ENCODE measurements around the gene OR10G7. TPM values are rescaled to one million over a fixed set of nuclear protein-coding genes. Genes with fewer than 3 reads are reported as not detected.

Gene OR10G7
- polyA plus RNA-seq, 1 donor (not counting 4 experiments of a cell fraction or from before 2014, with no cell fraction given): not detected

DNA sequence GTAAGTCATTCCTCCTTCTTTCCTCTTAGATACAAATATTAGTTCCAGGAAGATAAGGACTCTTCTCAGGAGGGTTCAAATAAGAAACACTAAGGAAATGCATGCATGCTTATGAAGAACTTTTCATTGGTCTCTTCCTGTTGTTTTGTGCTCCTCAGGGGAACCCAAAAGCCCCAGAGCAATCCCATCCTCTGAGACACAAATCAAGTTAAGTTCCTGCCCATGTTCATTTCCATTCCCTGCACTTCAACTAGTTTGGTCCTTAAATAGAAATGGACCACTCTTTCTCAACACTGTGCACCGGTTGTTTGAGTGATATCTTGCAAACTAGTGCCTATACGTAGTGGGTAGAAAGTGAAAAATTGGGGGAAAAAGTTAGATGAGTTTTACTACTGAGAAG, 28.4 kb downstream of the OR10G7 start, which contains the start of gene OR10G4:
Gene OR10G4, plus strand, starts transcription at position 301 of the 400 bp plus-strand sequence. CDS start 2,578 bp downstream, outside the sequence.
- Histone ChIP-seq H3K27me3 (ENCODE audit: control insufficient read depth, extremely low read depth, insufficient read depth, low read length) (no peaks in the 10 kb centered on the region), H3K4me2 (ENCODE audit: control insufficient read depth, extremely low read depth, insufficient read depth, low read depth, low read length) (no peak within 1 kb of the TSS), H4K20me1 (ENCODE audit: control insufficient read depth, extremely low read depth, insufficient read depth, low read length) (no peaks in the 10 kb centered on the region), H3K79me2 (ENCODE audit: control insufficient read depth, insufficient read depth, low read length) (no peaks in the 10 kb centered on the region), H3K4me1 (ENCODE audit: control insufficient read depth, extremely low read depth, insufficient read depth, low read length) (no peaks in the 10 kb centered on the region), H2AFZ (ENCODE audit: control insufficient read depth, low read length) (no peak within 1 kb of the TSS), H3K9me3 (ENCODE audit: control insufficient read depth, low read depth, low read length) (no peaks in the 10 kb centered on the region), H3K36me3 (ENCODE audit: control insufficient read depth in 2 of 2, extremely low read depth in 1 of 2, insufficient read depth in 2 of 2, low read length in 2 of 2) (no peaks in the 10 kb centered on the region), H3K9ac (ENCODE audit: control insufficient read depth, extremely low read depth, insufficient read depth, low read length) (no peak within 1 kb of the TSS), H3K4me3 (ENCODE audit: control insufficient read depth in 2 of 3, extremely low read depth in 1 of 3, insufficient read depth in 2 of 3, low read depth in 1 of 3, low read length in 3 of 3) (no peak within 1 kb of the TSS), H3K9me1 (ENCODE audit: control insufficient read depth, extremely low read depth, insufficient read depth, low read length) (no peaks in the 10 kb centered on the region), H3K27ac (ENCODE audit: control insufficient read depth, insufficient read depth, low read length) (no peak within 1 kb of the TSS)
- dilution Hi-C loops (cut with MboI; ENCODE audit: extremely low pct_ligation_motif_present, low sequenced_read_pairs): no loop called here
- TF ChIP-seq CTCF (optimal IDR thresholded peaks at IDR 0.05 in 1 of 3, IDR thresholded peaks at IDR 0.05 in 1 of 3, conservative IDR thresholded peaks at IDR 0.05 in 1 of 3; ENCODE audit: extremely low read depth in 1 of 3, insufficient read depth in 2 of 3, low read length in 3 of 3) (no peak), EZH2 (IDR thresholded peaks at IDR 0.05; ENCODE audit: low read length) (no peak)
- FAIRE-seq (no peak), DNase-seq (ENCODE audit: low read depth, low spot score) (no peak)

GRCh38 chr11:123995119-123995518, 46.0 kb downstream of the OR10G7 start, which contains the start of gene OR10G6:
TSS of gene OR10G6 (minus strand) at chr11:123995161. CDS start at chr11:123995161, 0 bp downstream.
- Histone ChIP-seq H3K27me3 (ENCODE audit: control insufficient read depth, extremely low read depth, insufficient read depth, low read length) (no peaks in the 10 kb centered on the region), H3K9me1 (ENCODE audit: control insufficient read depth, extremely low read depth, insufficient read depth, low read length) (no peaks in the 10 kb centered on the region), H3K4me3 (ENCODE audit: control insufficient read depth in 2 of 3, extremely low read depth in 1 of 3, insufficient read depth in 2 of 3, low read depth in 1 of 3, low read length in 3 of 3) (no peak within 1 kb of the TSS), H3K9ac (ENCODE audit: control insufficient read depth, extremely low read depth, insufficient read depth, low read length) (no peak within 1 kb of the TSS), H3K4me2 (ENCODE audit: control insufficient read depth, extremely low read depth, insufficient read depth, low read depth, low read length) (no peak within 1 kb of the TSS), H4K20me1 (ENCODE audit: control insufficient read depth, extremely low read depth, insufficient read depth, low read length) (no peaks in the 10 kb centered on the region), H3K27ac (ENCODE audit: control insufficient read depth, insufficient read depth, low read length) (no peak within 1 kb of the TSS), H3K36me3 (ENCODE audit: control insufficient read depth in 2 of 2, extremely low read depth in 1 of 2, insufficient read depth in 2 of 2, low read length in 2 of 2) (no peaks in the 10 kb centered on the region), H3K4me1 (ENCODE audit: control insufficient read depth, extremely low read depth, insufficient read depth, low read length) (no peaks in the 10 kb centered on the region), H2AFZ (ENCODE audit: control insufficient read depth, low read length) (no peak within 1 kb of the TSS), H3K9me3 (ENCODE audit: control insufficient read depth, low read depth, low read length) (no peaks in the 10 kb centered on the region), H3K79me2 (ENCODE audit: control insufficient read depth, insufficient read depth, low read length) (no peaks in the 10 kb centered on the region)
- dilution Hi-C loops (cut with MboI; ENCODE audit: extremely low pct_ligation_motif_present, low sequenced_read_pairs): no loop called here
- no peak for FAIRE-seq
- DNase-seq (ENCODE audit: low read depth, low spot score): no peak
- TF ChIP-seq EZH2 (IDR thresholded peaks at IDR 0.05; ENCODE audit: low read length) (no peak), CTCF (optimal IDR thresholded peaks at IDR 0.05 in 1 of 3, IDR thresholded peaks at IDR 0.05 in 1 of 3, conservative IDR thresholded peaks at IDR 0.05 in 1 of 3; ENCODE audit: extremely low read depth in 1 of 3, insufficient read depth in 2 of 3, low read length in 3 of 3) (no peak)

Other genes with a start within 250 kb of the OR10G7 start
- not detected in 3 replicates for gene OR6M1, start 235.0 kb downstream of the OR10G7 start, polyA plus RNA-seq
- gene TMEM225, start 155.7 kb downstream of the OR10G7 start, polyA plus RNA-seq: not detected in 3 replicates
- not detected in 3 replicates for gene OR8D4, start 139.2 kb downstream of the OR10G7 start, polyA plus RNA-seq
- gene OR4D5, start 101.7 kb downstream of the OR10G7 start, polyA plus RNA-seq: not detected in 3 replicates
- gene OR6T1, start 97.5 kb downstream of the OR10G7 start, polyA plus RNA-seq: not detected in 3 replicates
- gene OR10S1, start 63.5 kb downstream of the OR10G7 start, polyA plus RNA-seq: not detected in 3 replicates
- not detected in 3 replicates for gene OR10G6, start 46.2 kb downstream of the OR10G7 start, polyA plus RNA-seq
- gene OR10G4, start 28.3 kb downstream of the OR10G7 start, polyA plus RNA-seq: not detected in 3 replicates
- not detected in 3 replicates for gene OR10G9, start 18.3 kb downstream of the OR10G7 start, polyA plus RNA-seq
- gene OR10G8, start 14.5 kb downstream of the OR10G7 start, polyA plus RNA-seq: not detected in 3 replicates
- gene VWA5A, start 74.1 kb upstream of the OR10G7 start, polyA plus RNA-seq: 29.7 to 39.5 TPM (median 36.4 TPM) in 3 replicates
- not detected in 3 replicates for gene OR10D3, start 142.0 kb upstream of the OR10G7 start, polyA plus RNA-seq
- gene OR8G1, start 199.8 kb upstream of the OR10G7 start, polyA plus RNA-seq: not detected in 3 replicates
- 0.06 TPM in 1 of 3 replicates, not detected in the others for gene OR8G5, start 215.1 kb upstream of the OR10G7 start, polyA plus RNA-seq